HG02943 (cell line): ENCODE measurements around the gene AMDHD2.
"Not testable (repeated sequence)": the region's sequence is repeated elsewhere in the genome, so short reads cannot be mapped to it uniquely, and the experiment has no call there.

Experiments
- ATAC-seq: cut with Tn5 transposase; IDR thresholded peaks from one replicate; pipeline ENCODE4 v1.9.1; 2021; ENCODE audit warnings: mild to moderate bottlenecking, low read depth, moderate library complexity; ENCODE audit not compliant: unreplicated experiment

The AMDHD2 gene

GRCh38 chr16:2520097-2520783 lies at the start of gene AMDHD2:
AMDHD2 (plus strand) TSS chr16:2520371; CDS start chr16:2520459, 88 bp downstream.
- ATAC-seq: no peak

- no peak for ATAC-seq
Measured at GRCh38 chr16:2470603-2471015, 49.6 kb upstream of the AMDHD2 start.

GRCh38 chr16:2471016-2471652 lies 49.0 kb upstream of the AMDHD2 start, which contains the start of gene NTN3:
NTN3 (plus strand) TSS chr16:2471297; CDS start chr16:2471702, 405 bp downstream.
- ATAC-seq: no peak

DNA sequence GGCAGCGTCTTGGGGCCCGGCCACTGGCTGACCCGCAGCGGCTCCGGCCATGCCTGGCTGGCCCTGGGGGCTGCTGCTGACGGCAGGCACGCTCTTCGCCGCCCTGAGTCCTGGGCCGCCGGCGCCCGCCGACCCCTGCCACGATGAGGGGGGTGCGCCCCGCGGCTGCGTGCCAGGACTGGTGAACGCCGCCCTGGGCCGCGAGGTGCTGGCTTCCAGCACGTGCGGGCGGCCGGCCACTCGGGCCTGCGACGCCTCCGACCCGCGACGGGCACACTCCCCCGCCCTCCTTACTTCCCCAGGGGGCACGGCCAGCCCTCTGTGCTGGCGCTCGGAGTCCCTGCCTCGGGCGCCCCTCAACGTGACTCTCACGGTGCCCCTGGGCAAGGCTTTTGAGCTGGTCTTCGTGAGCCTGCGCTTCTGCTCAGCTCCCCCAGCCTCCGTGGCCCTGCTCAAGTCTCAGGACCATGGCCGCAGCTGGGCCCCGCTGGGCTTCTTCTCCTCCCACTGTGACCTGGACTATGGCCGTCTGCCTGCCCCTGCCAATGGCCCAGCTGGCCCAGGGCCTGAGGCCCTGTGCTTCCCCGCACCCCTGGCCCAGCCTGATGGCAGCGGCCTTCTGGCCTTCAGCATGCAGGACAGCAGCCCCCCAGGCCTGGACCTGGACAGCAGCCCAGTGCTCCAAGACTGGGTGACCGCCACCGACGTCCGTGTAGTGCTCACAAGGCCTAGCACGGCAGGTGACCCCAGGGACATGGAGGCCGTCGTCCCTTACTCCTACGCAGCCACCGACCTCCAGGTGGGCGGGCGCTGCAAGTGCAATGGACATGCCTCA lies 48.3 kb upstream of the AMDHD2 start:
- no peak for ATAC-seq

GRCh38 chr16:2472488-2472864 lies 47.7 kb upstream of the AMDHD2 start:
- no peak for ATAC-seq

DNA sequence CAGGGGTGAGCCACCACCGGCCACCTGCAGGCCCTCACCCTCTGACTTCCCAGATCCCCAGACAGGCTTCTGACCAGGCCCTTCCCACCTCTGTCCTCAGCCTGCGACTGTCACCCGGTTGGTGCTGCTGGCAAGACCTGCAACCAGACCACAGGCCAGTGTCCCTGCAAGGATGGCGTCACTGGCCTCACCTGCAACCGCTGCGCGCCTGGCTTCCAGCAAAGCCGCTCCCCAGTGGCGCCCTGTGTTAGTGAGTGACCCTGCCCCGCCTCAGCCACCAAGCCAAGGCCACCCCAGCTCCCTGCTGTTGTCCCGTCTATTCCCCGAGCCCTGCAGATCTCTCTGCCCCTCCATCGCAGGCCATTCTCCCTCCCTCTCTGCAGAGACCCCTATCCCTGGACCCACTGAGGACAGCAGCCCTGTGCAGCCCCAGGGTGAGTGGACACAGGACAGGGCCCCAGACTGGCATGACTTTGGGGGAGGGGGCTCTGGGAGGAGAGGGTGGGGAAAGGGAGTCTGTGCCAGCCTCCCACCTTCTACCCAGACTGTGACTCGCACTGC lies 47.2 kb upstream of the AMDHD2 start:
- no peak for ATAC-seq

DNA sequence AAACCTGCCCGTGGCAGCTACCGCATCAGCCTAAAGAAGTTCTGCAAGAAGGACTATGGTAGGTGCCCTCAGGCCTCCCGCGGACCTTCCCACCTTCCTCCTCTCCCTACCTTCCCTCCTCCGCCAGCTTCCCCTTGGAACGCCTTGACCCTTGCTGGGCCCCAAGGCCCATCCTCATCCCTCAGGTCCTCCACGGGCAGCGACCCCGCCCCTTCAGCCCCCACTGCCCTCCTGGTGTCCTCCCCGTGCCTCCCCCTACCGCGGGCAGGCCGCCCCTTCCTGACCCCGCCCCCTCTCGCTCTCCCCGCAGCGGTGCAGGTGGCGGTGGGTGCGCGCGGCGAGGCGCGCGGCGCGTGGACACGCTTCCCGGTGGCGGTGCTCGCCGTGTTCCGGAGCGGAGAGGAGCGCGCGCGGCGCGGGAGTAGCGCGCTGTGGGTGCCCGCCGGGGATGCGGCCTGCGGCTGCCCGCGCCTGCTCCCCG lies 46.7 kb upstream of the AMDHD2 start:
- no peak for ATAC-seq

DNA sequence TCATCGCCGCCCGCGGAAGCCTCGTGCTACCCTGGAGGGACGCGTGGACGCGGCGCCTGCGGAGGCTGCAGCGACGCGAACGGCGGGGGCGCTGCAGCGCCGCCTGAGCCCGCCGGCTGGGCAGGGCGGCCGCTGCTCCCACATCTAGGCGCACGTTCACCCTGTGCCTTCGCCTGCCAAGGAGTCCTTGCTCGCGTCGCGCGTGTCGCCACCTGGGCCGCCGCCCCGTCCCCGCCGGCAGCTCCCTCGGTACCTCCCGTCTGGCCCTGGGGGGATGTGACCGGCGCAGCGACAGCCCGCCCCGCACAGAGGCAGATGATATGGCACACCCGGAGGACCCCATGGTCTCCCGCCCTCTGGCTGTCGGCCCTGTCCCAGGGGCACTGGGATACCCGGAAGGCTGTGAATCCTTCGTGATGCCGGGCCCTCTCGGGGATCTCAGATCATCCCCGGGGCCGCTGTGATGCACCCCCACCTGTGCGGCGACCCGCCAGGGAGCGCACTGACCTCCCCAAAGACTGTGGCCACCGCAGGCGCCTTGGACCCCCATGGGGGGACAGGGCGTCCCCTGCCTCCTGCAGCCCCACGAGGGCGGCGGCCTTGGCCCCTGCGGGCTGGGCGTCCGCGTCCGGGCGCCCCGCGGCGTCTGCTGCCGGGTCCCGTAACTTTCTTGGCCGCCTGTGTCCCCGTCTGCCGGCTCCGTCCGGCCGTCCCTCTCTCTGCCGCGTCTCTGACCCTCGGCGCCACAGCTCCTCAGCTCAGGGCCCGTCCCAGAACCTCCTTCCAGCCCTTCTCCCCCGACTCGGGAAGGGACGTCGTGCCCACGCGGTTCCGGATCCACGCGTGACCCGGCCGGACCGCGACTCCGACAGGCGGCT lies 45.9 kb upstream of the AMDHD2 start:
- ATAC-seq: peak; percentile 21

DNA sequence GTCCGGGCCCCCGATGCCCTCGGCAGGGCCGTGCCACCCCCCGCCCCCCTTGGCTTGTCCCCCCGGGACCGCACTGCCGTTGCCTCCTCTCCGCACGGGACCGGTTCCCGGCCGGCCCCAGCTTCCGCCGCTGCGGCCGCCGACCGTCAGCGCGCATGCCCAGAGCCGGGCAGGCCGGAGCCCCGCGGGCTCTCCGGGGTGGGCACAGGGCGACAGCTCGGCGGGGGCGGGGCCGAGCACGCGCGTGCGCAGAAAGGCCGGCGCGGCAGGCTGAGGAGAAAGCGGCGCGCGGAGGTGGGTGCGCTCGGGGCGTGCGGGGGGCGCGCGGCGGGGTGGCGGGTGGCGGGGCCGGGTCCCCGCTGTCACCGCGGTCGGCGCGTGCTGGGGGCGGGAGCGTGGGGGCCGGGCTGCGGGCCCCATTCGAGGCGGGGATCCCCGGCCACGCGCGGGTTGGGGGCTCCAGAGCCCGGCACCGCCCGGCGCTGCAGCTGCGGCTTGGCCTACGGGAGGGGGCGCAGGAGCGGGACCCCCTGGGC lies 45.2 kb upstream of the AMDHD2 start, which contains the start of gene TBC1D24:
Gene TBC1D24 (plus strand): TSS at position 251 of the 536 bp plus-strand sequence. CDS start 21,022 bp downstream, outside the sequence.
- ATAC-seq: peak; percentile 56

DNA sequence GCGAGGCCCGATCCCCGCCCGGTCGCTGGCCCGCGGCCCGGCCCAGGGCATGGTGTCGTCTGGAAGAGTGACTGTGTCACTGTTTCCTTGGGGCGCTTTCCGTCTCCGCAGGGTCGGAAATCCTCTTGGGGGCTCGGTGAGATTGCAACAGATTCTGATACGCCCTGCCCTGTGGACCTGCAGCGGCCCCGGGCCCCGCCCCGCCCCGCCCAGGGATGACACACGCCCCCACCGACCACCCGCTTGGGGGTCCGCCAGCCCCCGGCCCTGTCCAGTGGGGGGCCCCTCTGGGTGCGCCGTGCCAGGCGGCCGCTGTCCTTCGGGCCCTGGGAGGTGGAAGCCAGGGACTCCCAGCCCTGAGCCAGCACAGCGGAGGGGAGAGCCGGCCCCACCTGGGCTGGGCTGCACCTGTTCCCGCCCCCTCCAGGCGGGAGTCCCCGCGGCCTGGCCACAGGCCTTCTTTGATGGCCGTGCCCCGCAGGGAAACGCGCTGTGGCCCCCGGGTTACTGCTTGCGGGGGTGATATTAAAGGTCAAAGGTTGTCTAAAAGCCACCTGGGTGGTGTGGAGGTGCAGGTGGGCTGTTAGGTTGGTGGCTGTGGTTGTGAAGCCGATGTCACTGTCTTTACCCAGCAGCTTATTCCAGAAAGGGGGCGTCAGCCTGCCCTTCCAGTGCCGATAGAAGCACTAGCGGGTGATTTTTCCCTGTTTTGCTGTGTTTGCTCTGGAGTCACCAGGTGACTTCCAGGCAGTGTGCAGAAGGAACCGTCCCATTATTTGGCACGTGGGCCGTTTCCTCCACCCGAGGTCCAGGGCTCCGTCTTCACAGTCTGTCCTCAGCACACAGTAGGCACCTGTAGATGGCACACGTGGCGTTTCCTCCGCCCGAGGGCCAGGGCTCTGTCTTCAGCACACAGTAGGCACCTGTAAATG lies 44.5 kb upstream of the AMDHD2 start:
- no peak for ATAC-seq

DNA sequence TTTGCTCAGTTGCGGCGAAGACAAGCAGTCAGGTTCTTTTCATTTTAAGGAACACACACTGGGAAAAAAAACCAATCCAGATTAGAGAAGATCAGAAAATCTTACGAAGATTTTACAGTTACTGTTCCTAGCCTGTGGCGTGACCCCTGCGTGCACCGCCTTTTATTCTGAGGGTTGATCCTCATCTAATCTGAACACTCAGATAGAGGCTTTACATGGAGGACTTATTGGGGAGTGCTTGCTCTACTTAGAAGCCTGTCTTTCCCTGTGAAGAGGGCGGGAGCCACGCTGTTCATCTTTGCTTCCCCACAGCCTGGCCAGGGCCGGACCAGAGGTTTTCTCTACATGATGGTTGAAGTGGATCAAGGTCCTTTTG lies 43.8 kb upstream of the AMDHD2 start:
- no peak for ATAC-seq

GRCh38 chr16:2476741-2477140 lies 43.4 kb upstream of the AMDHD2 start:
- no peak for ATAC-seq

- ATAC-seq: no peak
Measured at GRCh38 chr16:2477327-2477726, 42.8 kb upstream of the AMDHD2 start.

DNA sequence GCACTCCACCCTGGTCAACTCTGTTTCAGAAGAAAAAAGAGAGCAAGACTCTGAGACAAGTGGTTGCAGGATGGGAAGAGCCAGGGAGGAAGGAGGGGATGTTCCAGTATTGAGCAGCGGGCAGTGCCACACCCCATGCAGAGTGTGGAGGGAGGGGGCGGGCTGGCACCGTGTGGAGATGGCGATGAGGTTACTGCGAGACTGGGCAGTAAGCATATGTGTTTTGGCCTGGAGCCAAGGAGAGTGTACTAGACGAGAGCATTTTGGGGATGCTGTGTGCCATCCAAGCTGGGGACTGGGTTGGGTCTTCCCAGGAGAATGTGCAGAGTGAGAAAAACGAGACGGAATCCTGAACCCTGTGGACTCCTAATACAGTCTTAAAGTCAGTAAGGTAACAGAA lies 41.9 kb upstream of the AMDHD2 start:
- no peak for ATAC-seq

- not testable (repeated sequence) for ATAC-seq
Measured at GRCh38 chr16:2479996-2480395, 40.2 kb upstream of the AMDHD2 start.

GRCh38 chr16:2480948-2481347 lies 39.2 kb upstream of the AMDHD2 start:
- ATAC-seq: no peak

DNA sequence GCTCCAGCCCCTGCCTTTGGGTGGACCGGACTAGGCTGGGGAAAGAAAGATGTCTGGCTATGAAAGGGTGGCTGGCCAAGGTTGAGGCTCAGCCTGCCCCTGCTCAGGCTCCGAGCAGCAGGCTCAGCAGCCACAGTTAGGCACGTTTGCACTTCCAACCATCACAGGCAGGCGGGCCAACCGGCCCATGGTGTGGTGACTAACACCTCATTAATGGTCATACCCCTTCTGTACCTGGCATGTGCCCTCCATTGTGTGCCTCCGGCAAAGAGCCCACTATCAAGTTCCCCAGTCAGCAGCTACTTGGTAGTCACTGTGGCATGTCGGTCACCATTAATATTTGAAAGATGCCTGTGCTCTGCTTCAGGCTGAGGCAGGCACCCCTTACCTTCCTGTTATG lies 38.5 kb upstream of the AMDHD2 start:
- no peak for ATAC-seq

GRCh38 chr16:2482249-2482648 lies 37.9 kb upstream of the AMDHD2 start:
- ATAC-seq: no peak
